IMR-90 (cell line): ENCODE results near the gene TEX35. TPM values are rescaled to one million over a fixed set of nuclear protein-coding genes. Genes with fewer than 3 reads are reported as not detected.
"Not testable (repeated sequence)": the region's sequence is repeated elsewhere in the genome, so short reads cannot be mapped to it uniquely, and the experiment has no call there.

ENCODE experiments used
- ATAC-seq: fragments of 200-7000 bp; cut with Tn5 transposase; 2 replicates; pipeline ENCODE4 v1.9.1; 2020; ENCODE audit warnings: low read depth, mild to moderate bottlenecking, moderate library complexity
- BruUV-seq: library from RNA; stranded (reverse); fragments of 400-500 nt; replicated peaks from 2 replicates; lab custom pipeline; 2021; lab: Mats Ljungman, UMichigan
- CTCF ChIA-PET: fragments of 300-600 bp; formaldehyde crosslinking; extraction: SDS; loops from one replicate; lab custom pipeline; 2021; ENCODE audit warnings: antibody characterized with exemption; lab: Yijun Ruan, JAX
- POLR2A ChIA-PET: fragments of 300-600 bp; sonication (Branson Sonifier 250); formaldehyde crosslinking; loops from one replicate; lab custom pipeline; 2022; ENCODE audit warnings: antibody characterized with exemption; ENCODE audit not compliant: unreplicated experiment; lab: Charles Lee
- DNase-seq: peaks from one replicate; pipeline ENCODE4 v3.0.0; 2013
- H2AFZ ChIP-seq: replicated peaks from 2 replicates; pipeline ENCODE3; 2013; ENCODE audit warnings: low read length, mild to moderate bottlenecking; ENCODE audit not compliant: poor library complexity
- H2AK5ac ChIP-seq: 2 replicates; pipeline ENCODE4 v1.6.1; 2013; ENCODE audit warnings: low read depth, low read length, inconsistent platforms
- H2AK9ac ChIP-seq: replicated peaks from 2 replicates; pipeline ENCODE3; 2013; ENCODE audit warnings: mild to moderate bottlenecking, low read depth, low read length, moderate library complexity; ENCODE audit not compliant: poor library complexity
- H2BK120ac ChIP-seq: 2 replicates; pipeline ENCODE4 v1.6.1; 2013; ENCODE audit warnings: low read depth, low read length, inconsistent platforms
- H2BK15ac ChIP-seq: 3 replicates; pipeline ENCODE4 v1.6.1; 2013; ENCODE audit warnings: low read depth, low read length, inconsistent platforms
- H2BK20ac ChIP-seq: 2 replicates; pipeline ENCODE4 v1.6.1; 2013; ENCODE audit warnings: low read depth, mild to moderate bottlenecking, inconsistent platforms, low read length, moderate library complexity
- H2BK5ac ChIP-seq: 2 replicates; pipeline ENCODE4 v1.6.1; 2013; ENCODE audit warnings: mild to moderate bottlenecking, low read depth, low read length, inconsistent platforms; ENCODE audit not compliant: poor library complexity, severe bottlenecking
- H3K14ac ChIP-seq: replicated peaks from 2 replicates; pipeline ENCODE4 v1.6.1; 2013; ENCODE audit warnings: low read depth, low read length, inconsistent platforms
- H3K18ac ChIP-seq: 2 replicates; pipeline ENCODE4 v1.6.1; 2013; ENCODE audit warnings: low read depth, low read length, control low read depth
- H3K23ac ChIP-seq: 2 replicates; pipeline ENCODE4 v1.6.1; 2013; ENCODE audit warnings: low read depth, low read length, inconsistent platforms
- H3K27ac ChIP-seq: 2 replicates; pipeline ENCODE4 v1.5.1; 2013; ENCODE audit warnings: mild to moderate bottlenecking, control low read depth, low read length; ENCODE audit not compliant: insufficient read depth
- H3K27me3 ChIP-seq: 2 replicates; pipeline ENCODE4 v1.6.1; 2013; ENCODE audit warnings: low read length; ENCODE audit not compliant: control insufficient read depth, insufficient read depth
- H3K36me3 ChIP-seq: 2 replicates; pipeline ENCODE4 v1.6.1; 2013; ENCODE audit warnings: low read length, mixed read lengths; ENCODE audit not compliant: control insufficient read depth, insufficient read depth
- H3K4ac ChIP-seq: 2 replicates; pipeline ENCODE4 v1.6.1; 2013; ENCODE audit warnings: low read depth, low read length, inconsistent platforms
- H3K4me1 ChIP-seq: 2 replicates; pipeline ENCODE4 v1.6.1; 2013; ENCODE audit warnings: low read length, mixed read lengths; ENCODE audit not compliant: control insufficient read depth, insufficient read depth
- H3K4me2 ChIP-seq: 2 replicates; pipeline ENCODE4 v1.6.1; 2013; ENCODE audit warnings: low read depth, mild to moderate bottlenecking, control low read depth, low read length, moderate library complexity
- H3K4me3 ChIP-seq: 2 replicates; pipeline ENCODE4 v1.5.1; 2013; ENCODE audit warnings: low read depth, mild to moderate bottlenecking, control low read depth, low read length, moderate library complexity; ENCODE audit not compliant: insufficient read depth
- H3K56ac ChIP-seq: 2 replicates; pipeline ENCODE4 v1.6.1; 2013; ENCODE audit warnings: low read length, inconsistent platforms; ENCODE audit not compliant: insufficient read depth; ENCODE audit errors: extremely low read depth
- H3K79me1 ChIP-seq, 2 experiments: 2 replicates each; pipeline ENCODE4 v1.6.1; 2013; ENCODE audit warnings: low read length in 2 of 2, inconsistent platforms in 1 of 2, low read depth in 1 of 2
- H3K9ac ChIP-seq: 2 replicates; pipeline ENCODE4 v1.6.1; 2013; ENCODE audit warnings: low read depth, low read length, control low read depth
- H3K9me1 ChIP-seq: 2 replicates; pipeline ENCODE4 v1.6.1; 2013; ENCODE audit warnings: low read length, inconsistent platforms; ENCODE audit not compliant: insufficient read depth
- H3K9me3 ChIP-seq: 2 replicates; pipeline ENCODE4 v1.6.1; 2013; ENCODE audit warnings: low read length; ENCODE audit not compliant: control insufficient read depth, insufficient read depth
- H4K20me1 ChIP-seq: 2 replicates; pipeline ENCODE4 v1.6.1; 2013; ENCODE audit warnings: low read length, inconsistent platforms; ENCODE audit not compliant: insufficient read depth
- H4K5ac ChIP-seq: 2 replicates; pipeline ENCODE4 v1.6.1; 2013; ENCODE audit warnings: mild to moderate bottlenecking, low read depth, low read length, control low read depth
- H4K8ac ChIP-seq, 2 experiments: 2 replicates each; pipeline ENCODE4 v1.6.1; 2013; ENCODE audit warnings: low read depth in 2 of 2, low read length in 2 of 2, control low read depth in 1 of 2, inconsistent platforms in 1 of 2
- H4K91ac ChIP-seq: 2 replicates; pipeline ENCODE4 v1.6.1; 2013; ENCODE audit warnings: low read depth, low read length, inconsistent platforms; ENCODE audit not compliant: insufficient read depth
- WGBS, 2 experiments: methylation state at CpG; one replicate each; pipeline versions ENCODE4 v1.1.5 to v1.1.7; 2013; ENCODE audit warnings: missing lambda C conversion rate in 2 of 2; ENCODE audit not compliant: insufficient read length in 1 of 2; ENCODE audit errors: extremely low coverage in 2 of 2; 5-methylcytosine and 5-hydroxymethylcytosine counted together
- dilution Hi-C: fragments of 300-500 bp; cut with HindIII; formaldehyde crosslinking; loops from one replicate; pipeline ENCODE4 v1.14.3; 2018; ENCODE audit warnings: low sequenced_read_pairs; ENCODE audit not compliant: unreplicated experiment
- in situ Hi-C: fragments of 300-500 bp; cut with MboI; formaldehyde crosslinking; loops from 3 replicates; pipeline ENCODE4 v1.14.3; 2019; ENCODE audit warnings: low sequenced_read_pairs, inconsistent platforms, mixed read lengths
- intact Hi-C: fragments of 100-400 bp; cut with micrococcal nuclease; formaldehyde crosslinking; loops from 2 replicates; pipeline ENCODE4 v1.10.0; 2022
- polyA plus RNA-seq, 3 experiments: library from polyadenylated mRNA; depleted of rRNA; stranded (reverse); fragments of >200 nt; gene quantifications; 2 replicates each; pipeline ENCODE4 v1.2.3, GENCODE V29; 2012; ENCODE audit warnings: low replicate concordance in 1 of 3
- total RNA-seq: library from RNA; depleted of rRNA; stranded (reverse); fragments of >200 nt; gene quantifications from 2 replicates; pipeline ENCODE4 v1.2.3, GENCODE V29; 2012

TEX35 gene
- total and polyA plus RNA-seq, 2 of the 4 experiments (the other 2 are of a cell fraction), result 0.05 TPM; not detected in 1

GRCh38 chr1:178503316-178503715 is 9.6 kb upstream of the TEX35 start:
- WGBS, 2 experiments, result 98% methylated on average over 7 of the region's 14 CpGs; no CpG with 5 or more reads in 1 of the 2 experiments
- H2BK15ac ChIP-seq, H3K9me1 ChIP-seq, H3K4ac ChIP-seq, dilution Hi-C loops, H4K20me1 ChIP-seq, H4K5ac ChIP-seq, H3K79me1 ChIP-seq, H3K23ac ChIP-seq, H3K27me3 ChIP-seq, H3K18ac ChIP-seq, H2BK20ac ChIP-seq, H2BK5ac ChIP-seq, H3K27ac ChIP-seq, H3K4me3 ChIP-seq, H3K4me1 ChIP-seq, H2AK9ac ChIP-seq, H4K8ac ChIP-seq, DNase-seq, H4K91ac ChIP-seq, POLR2A ChIA-PET, H3K56ac ChIP-seq, CTCF ChIA-PET, H2AFZ ChIP-seq, BruUV-seq, H3K36me3 ChIP-seq, H3K9ac ChIP-seq, H3K4me2 ChIP-seq, H2AK5ac ChIP-seq, H2BK120ac ChIP-seq, ATAC-seq, H3K9me3 ChIP-seq, H3K14ac ChIP-seq: not testable (repeated sequence)
- in situ Hi-C loops, result loop anchor here (10.0 kb wide), 1 partner anchor 199 kb away; no protein-coding TSS in a partner anchor
- intact Hi-C loops, result loop anchor here (5.0 to 10.0 kb wide), 2 partner anchors 191 to 479 kb away; no protein-coding TSS in a partner anchor
